Measurements from ENCODE around the gene CISD3.

CISD3 gene

DNA sequence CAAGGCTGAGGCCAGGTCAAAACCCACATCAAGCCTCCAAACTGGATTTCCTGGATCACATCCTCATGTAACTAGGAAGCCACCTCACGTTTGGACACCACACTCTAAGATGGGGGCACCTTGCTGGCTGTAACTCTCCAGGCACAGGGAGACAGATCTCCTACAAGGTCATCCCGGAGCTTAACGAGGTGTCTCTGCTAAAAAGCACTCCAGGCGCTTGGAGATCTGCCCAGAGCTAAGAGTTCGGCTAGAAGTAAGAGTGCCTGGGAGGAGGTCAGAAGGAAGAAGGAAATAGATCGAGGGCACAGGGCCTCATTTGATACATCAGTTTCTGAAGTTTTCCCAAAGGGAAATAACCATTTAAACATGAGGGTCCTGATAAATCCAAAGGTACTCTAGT is 38.3 kb downstream of the CISD3 start:
- intact Hi-C loops (cut with DNase I; ENCODE audit: low total_unique reads): no loop called here
- Histone ChIP-seq H3K27me3 (no peaks in the 10 kb centered on the region), H3K9me3 (no peaks in the 10 kb centered on the region), H3K36me3 (peaks cover 50 to 100% (median 91%) of the 10 kb centered on the region in 3 donors), H3K4me1 (no peaks in the 10 kb centered on the region), H3K27ac (no peak overlapping the region), H3K4me3 (no peak overlapping the region)
- no peak for DNase-seq
- TF ChIP-seq, protein P1, sequence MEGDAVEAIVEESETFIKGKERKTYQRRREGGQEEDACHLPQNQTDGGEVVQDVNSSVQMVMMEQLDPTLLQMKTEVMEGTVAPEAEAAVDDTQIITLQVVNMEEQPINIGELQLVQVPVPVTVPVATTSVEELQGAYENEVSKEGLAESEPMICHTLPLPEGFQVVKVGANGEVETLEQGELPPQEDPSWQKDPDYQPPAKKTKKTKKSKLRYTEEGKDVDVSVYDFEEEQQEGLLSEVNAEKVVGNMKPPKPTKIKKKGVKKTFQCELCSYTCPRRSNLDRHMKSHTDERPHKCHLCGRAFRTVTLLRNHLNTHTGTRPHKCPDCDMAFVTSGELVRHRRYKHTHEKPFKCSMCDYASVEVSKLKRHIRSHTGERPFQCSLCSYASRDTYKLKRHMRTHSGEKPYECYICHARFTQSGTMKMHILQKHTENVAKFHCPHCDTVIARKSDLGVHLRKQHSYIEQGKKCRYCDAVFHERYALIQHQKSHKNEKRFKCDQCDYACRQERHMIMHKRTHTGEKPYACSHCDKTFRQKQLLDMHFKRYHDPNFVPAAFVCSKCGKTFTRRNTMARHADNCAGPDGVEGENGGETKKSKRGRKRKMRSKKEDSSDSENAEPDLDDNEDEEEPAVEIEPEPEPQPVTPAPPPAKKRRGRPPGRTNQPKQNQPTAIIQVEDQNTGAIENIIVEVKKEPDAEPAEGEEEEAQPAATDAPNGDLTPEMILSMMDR (IDR thresholded peaks at IDR 0.05): no peak

DNA sequence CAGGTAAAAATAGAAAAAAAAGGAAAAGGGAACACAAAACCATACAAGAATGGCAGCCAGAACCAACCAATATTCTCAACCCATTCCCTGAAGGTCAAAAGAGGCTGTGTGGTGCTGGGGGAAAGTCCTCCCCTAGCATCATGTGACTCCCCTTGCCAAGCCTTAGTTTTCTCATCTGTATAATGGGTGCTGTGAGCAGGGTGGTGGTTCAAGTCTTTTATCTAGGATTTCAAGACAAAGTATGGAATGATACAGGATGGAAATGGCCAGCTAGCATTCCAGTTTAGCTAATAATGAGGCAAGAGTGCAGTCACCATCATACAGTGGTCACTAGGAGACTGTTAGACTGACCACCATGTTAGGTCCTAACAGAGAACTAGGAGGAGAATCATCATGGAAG is 43.1 kb downstream of the CISD3 start:
- TF ChIP-seq, protein P1 (IDR thresholded peaks at IDR 0.05): no peak
- H3K36me3 ChIP-seq: peaks cover 89 to 100% (median 97%) of the 10 kb centered on the region in 3 donors

DNA sequence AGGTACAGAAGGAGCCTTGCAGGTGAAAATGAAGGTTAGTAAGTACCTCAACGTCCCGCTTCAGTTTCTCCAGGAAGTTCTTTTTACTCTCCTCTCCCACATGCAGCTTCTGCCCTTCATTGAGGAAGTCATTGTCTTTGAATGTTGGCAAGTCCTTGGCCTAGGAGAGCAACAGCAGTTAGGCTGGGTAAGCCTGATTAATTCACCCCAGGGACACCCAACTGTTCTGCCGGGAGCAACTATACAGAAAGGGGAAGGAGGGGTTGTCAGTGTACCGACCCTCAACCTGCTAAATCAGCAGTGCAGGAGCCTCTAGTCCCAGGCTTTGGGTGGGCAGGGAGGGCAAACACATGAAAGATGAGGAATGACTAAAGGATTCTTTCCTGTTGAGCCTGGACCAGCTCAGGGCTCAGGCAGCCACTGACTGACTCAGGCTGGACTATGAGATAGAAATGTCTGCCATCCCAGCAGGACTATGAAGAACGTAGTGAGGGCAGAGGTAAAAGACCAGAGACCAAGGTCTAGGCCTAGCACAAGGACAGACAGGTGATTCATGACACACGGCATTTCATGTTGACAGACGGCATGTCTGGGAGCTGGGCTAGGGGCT is 47.6 kb downstream of the CISD3 start:
- intact Hi-C loops (cut with DNase I; ENCODE audit: low total_unique reads): no loop called here
- DNase-seq: no peak
- Histone ChIP-seq H3K4me3 (no peak overlapping the region), H3K27ac (no peak overlapping the region), H3K27me3 (no peaks in the 10 kb centered on the region), H3K9me3 (no peaks in the 10 kb centered on the region), H3K36me3 (peaks cover 95 to 100% (median 98%) of the 10 kb centered on the region in 3 donors), H3K4me1 (no peaks in the 10 kb centered on the region)
- TF ChIP-seq, protein P1 (IDR thresholded peaks at IDR 0.05): no peak

More for the DNA sequence above, 43.1 kb downstream of the CISD3 start:
- Histone ChIP-seq H3K27ac (no peak overlapping the region), H3K4me1 (no peaks in the 10 kb centered on the region), H3K27me3 (no peaks in the 10 kb centered on the region), H3K4me3 (no peak overlapping the region), H3K9me3 (no peaks in the 10 kb centered on the region)
- intact Hi-C loops (cut with DNase I; ENCODE audit: low total_unique reads): no loop called here
- no peak for DNase-seq

- Histone ChIP-seq H3K4me1 (no peaks in the 10 kb centered on the region), H3K9me3 (no peaks in the 10 kb centered on the region), H3K36me3 (peaks cover 96 to 100% (median 98%) of the 10 kb centered on the region in 3 donors), H3K27ac (no peak overlapping the region), H3K4me3 (no peak overlapping the region), H3K27me3 (no peaks in the 10 kb centered on the region)
- DNase-seq: no peak
- intact Hi-C loops (cut with DNase I; ENCODE audit: low total_unique reads): no loop called here
- TF ChIP-seq, protein P1 (IDR thresholded peaks at IDR 0.05): no peak
Observed at GRCh38 chr17:38779965-38780752, 50.0 kb downstream of the CISD3 start.

DNA sequence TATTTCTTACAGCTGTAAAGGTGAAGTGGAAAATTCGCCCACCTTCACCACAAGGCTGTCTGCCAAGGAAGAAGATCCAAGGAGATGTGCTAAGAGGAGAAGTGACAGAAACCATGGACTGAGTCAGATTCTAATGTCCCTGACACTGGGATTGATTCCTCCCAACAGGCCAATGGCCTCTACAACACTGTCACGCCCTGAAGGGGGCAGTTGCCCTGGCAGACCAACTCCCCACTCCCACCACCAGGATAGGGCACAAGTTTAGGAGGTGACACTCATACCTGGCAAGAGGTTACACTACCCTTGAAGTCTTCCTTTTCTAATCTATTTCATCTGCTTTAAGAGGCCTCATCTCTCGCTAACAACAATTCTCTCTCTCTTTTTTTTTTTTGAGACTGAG is 53.1 kb downstream of the CISD3 start:
- Histone ChIP-seq H3K4me3 (no peak overlapping the region), H3K4me1 (no peaks in the 10 kb centered on the region), H3K27me3 (no peaks in the 10 kb centered on the region), H3K9me3 (no peaks in the 10 kb centered on the region), H3K27ac (no peak overlapping the region), H3K36me3 (peaks cover 81 to 88% (median 85%) of the 10 kb centered on the region in 3 donors)
- intact Hi-C loops (cut with DNase I; ENCODE audit: low total_unique reads): no loop called here
- no peak for DNase-seq
- TF ChIP-seq, protein P1 (IDR thresholded peaks at IDR 0.05): no peak

Data from tibial artery (tissue), 4 donors.